ENCODE data around the gene SASS6.

The SASS6 gene

GRCh38 chr1:100100202-100100601, 32.5 kb downstream of the SASS6 start:
- TF ChIP-seq YY1 (IDR thresholded peaks at IDR 0.05; ENCODE audit: low read depth) (no peak), CREB1 (IDR thresholded peaks at IDR 0.05; ENCODE audit: low read depth) (no peak), USF1 (IDR thresholded peaks at IDR 0.05) (no peak), TAF1 (IDR thresholded peaks at IDR 0.05; ENCODE audit: low read depth) (no peak), FOXM1 (IDR thresholded peaks at IDR 0.05; ENCODE audit: borderline replicate concordance, low read depth) (no peak), NFIC (IDR thresholded peaks at IDR 0.05) (no peak), EP300 (IDR thresholded peaks at IDR 0.05; ENCODE audit: borderline replicate concordance) (no peak), TCF12 (IDR thresholded peaks at IDR 0.05; ENCODE audit: low read depth) (no peak), TEAD4 (IDR thresholded peaks at IDR 0.05) (no peak), RAD21 (IDR thresholded peaks at IDR 0.05; ENCODE audit: low read depth) (no peak), CEBPB (IDR thresholded peaks at IDR 0.05) (no peak), REST (IDR thresholded peaks at IDR 0.05; ENCODE audit: low read depth) (no peak), EGR1 (IDR thresholded peaks at IDR 0.05) (no peak), ZBTB7A (IDR thresholded peaks at IDR 0.05; ENCODE audit: low read depth) (no peak)
- TF ChIP-seq, protein P1, sequence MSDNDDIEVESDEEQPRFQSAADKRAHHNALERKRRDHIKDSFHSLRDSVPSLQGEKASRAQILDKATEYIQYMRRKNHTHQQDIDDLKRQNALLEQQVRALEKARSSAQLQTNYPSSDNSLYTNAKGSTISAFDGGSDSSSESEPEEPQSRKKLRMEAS (IDR thresholded peaks at IDR 0.05): no peak

- TF ChIP-seq YY1 (IDR thresholded peaks at IDR 0.05; ENCODE audit: low read depth) (no peak), CREB1 (IDR thresholded peaks at IDR 0.05; ENCODE audit: low read depth) (no peak), RAD21 (IDR thresholded peaks at IDR 0.05; ENCODE audit: low read depth) (no peak), TEAD4 (IDR thresholded peaks at IDR 0.05) (no peak), EP300 (IDR thresholded peaks at IDR 0.05; ENCODE audit: borderline replicate concordance) (no peak), ZBTB7A (IDR thresholded peaks at IDR 0.05; ENCODE audit: low read depth) (no peak), TAF1 (IDR thresholded peaks at IDR 0.05; ENCODE audit: low read depth) (no peak), EGR1 (IDR thresholded peaks at IDR 0.05) (no peak), FOXM1 (IDR thresholded peaks at IDR 0.05; ENCODE audit: borderline replicate concordance, low read depth) (no peak), REST (IDR thresholded peaks at IDR 0.05; ENCODE audit: low read depth) (no peak)
These were observed 42.3 kb downstream of the SASS6 start for GRCh38 chr1:100090471-100090870.

GRCh38 chr1:100089082-100089481, 43.6 kb downstream of the SASS6 start:
- TF ChIP-seq USF1 (IDR thresholded peaks at IDR 0.05): no peak

DNA sequence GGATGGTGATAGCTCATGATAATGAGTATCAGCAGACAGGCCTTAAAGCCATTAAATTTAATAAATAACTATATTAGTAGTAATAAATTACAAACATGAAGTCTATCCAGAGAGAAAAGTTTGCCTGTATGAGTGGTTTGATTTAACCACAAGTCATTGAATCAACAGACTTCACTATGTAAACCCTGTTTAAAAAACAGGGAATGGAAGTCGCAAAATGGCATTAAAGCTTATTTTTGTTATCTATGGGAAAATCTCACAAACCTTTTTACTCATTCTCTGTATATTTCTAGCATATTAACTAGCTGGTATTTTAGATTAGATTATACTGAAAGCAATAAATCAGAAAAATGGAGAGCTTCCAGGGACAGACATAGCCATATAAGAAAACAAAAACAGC, 45.3 kb downstream of the SASS6 start:
- TF ChIP-seq REST (IDR thresholded peaks at IDR 0.05; ENCODE audit: low read depth): no peak
- TF ChIP-seq TAF1 (IDR thresholded peaks at IDR 0.05; ENCODE audit: low read depth): no peak
- no peak for TF ChIP-seq RAD21 (IDR thresholded peaks at IDR 0.05; ENCODE audit: low read depth)
- no peak for TF ChIP-seq YY1 (IDR thresholded peaks at IDR 0.05; ENCODE audit: low read depth)
- no peak for TF ChIP-seq CREB1 (IDR thresholded peaks at IDR 0.05; ENCODE audit: low read depth)
- no peak for TF ChIP-seq USF1 (IDR thresholded peaks at IDR 0.05)

DNA sequence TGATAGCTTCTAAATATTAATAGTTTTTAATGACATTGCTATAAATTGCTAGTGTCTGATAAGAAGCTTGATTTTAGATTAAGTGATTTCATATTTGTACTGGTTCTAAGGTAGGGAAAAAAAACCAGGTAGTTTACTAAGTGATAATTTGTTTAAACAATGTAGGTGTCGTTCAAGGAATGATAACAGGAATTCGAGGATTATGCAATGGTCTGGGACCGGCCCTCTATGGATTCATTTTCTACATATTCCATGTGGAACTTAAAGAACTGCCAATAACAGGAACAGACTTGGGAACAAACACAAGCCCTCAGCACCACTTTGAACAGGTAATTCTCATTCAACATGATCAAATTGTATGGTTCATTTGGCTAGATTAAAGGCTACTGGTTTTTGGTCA, 52.4 kb downstream of the SASS6 start:
- TF ChIP-seq, protein P1 (IDR thresholded peaks at IDR 0.05): no peak
- TF ChIP-seq USF1 (IDR thresholded peaks at IDR 0.05): no peak
- no peak for TF ChIP-seq RAD21 (IDR thresholded peaks at IDR 0.05; ENCODE audit: low read depth)
- no peak for TF ChIP-seq TAF1 (IDR thresholded peaks at IDR 0.05; ENCODE audit: low read depth)
- TF ChIP-seq REST (IDR thresholded peaks at IDR 0.05; ENCODE audit: low read depth): no peak
- no peak for TF ChIP-seq FOXM1 (IDR thresholded peaks at IDR 0.05; ENCODE audit: borderline replicate concordance, low read depth)
- no peak for TF ChIP-seq TEAD4 (IDR thresholded peaks at IDR 0.05)
- no peak for TF ChIP-seq YY1 (IDR thresholded peaks at IDR 0.05; ENCODE audit: low read depth)
- no peak for TF ChIP-seq TCF12 (IDR thresholded peaks at IDR 0.05; ENCODE audit: low read depth)
- no peak for TF ChIP-seq ZBTB7A (IDR thresholded peaks at IDR 0.05; ENCODE audit: low read depth)
- TF ChIP-seq EP300 (IDR thresholded peaks at IDR 0.05; ENCODE audit: borderline replicate concordance): no peak
- no peak for TF ChIP-seq CEBPB (IDR thresholded peaks at IDR 0.05)
- no peak for TF ChIP-seq EGR1 (IDR thresholded peaks at IDR 0.05)
- no peak for TF ChIP-seq CREB1 (IDR thresholded peaks at IDR 0.05; ENCODE audit: low read depth)
- no peak for TF ChIP-seq NFIC (IDR thresholded peaks at IDR 0.05)
